ENCODE results near the gene GPN2.

The GPN2 gene

DNA sequence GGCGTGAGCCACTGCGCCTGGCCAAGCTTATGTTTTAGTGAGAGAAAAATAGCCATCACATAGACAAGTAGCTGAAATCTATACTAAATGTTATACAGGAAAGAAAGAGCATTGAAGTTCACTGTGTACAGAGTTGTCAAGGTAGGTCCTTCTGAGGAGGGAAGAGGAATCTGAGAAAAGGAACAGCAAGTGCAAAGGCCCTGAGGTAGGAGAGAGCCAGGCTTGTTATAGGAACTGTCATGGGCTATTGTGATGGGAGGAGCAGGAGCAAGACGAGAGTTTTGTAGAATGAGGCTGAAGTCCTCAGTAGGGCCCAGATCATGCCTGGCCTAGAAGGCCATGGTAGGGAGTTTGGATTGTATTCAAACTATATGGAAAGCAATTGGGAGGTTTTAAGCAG is 59.0 kb downstream of the GPN2 start:
- no peak overlapping the region for H3K4me3 ChIP-seq (ENCODE audit: low read depth, low read length)
- TF ChIP-seq, protein P1, sequence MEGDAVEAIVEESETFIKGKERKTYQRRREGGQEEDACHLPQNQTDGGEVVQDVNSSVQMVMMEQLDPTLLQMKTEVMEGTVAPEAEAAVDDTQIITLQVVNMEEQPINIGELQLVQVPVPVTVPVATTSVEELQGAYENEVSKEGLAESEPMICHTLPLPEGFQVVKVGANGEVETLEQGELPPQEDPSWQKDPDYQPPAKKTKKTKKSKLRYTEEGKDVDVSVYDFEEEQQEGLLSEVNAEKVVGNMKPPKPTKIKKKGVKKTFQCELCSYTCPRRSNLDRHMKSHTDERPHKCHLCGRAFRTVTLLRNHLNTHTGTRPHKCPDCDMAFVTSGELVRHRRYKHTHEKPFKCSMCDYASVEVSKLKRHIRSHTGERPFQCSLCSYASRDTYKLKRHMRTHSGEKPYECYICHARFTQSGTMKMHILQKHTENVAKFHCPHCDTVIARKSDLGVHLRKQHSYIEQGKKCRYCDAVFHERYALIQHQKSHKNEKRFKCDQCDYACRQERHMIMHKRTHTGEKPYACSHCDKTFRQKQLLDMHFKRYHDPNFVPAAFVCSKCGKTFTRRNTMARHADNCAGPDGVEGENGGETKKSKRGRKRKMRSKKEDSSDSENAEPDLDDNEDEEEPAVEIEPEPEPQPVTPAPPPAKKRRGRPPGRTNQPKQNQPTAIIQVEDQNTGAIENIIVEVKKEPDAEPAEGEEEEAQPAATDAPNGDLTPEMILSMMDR (IDR thresholded peaks at IDR 0.05; ENCODE audit: borderline replicate concordance, insufficient read depth, low read depth, low read length): no peak

DNA sequence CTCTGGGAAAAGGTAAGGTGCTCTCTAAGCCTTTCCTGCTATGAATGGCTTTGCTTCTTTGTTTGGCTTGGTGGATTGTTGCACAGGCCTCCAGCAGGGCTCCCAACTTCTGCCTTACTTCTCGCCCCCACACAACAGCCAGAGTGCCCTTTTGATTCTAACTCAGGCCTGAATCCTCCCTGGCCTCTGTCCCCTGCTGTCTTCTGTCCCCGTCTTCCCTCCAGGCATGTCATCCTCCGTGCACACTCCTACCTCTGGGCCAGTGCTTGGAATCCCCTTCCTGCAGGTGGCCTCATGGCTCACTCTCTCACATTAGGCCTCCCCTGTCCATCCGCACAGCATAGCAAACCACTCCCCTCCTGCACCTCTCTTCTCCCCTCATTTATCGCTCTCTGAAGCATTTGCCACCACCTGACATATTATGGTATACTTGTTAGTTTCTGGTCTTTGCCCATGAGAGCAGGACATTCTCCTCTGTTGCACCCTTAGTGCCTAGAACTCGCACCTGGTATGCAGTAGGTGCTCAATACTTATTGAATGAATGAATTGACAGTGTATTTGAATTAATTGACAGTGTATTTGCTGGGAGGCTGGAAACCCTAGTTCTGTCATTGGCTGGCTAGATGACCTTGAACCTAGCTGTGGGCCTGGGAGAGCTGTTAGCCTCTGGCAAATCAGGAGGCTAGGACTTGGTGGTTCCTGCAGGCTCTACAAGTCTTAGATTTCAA is 60.7 kb downstream of the GPN2 start:
- TF ChIP-seq, protein P1 (IDR thresholded peaks at IDR 0.05; ENCODE audit: borderline replicate concordance, insufficient read depth, low read depth, low read length): no peak
- H3K4me3 ChIP-seq (ENCODE audit: low read depth, low read length): peak overlapping the region; percentile 69

DNA sequence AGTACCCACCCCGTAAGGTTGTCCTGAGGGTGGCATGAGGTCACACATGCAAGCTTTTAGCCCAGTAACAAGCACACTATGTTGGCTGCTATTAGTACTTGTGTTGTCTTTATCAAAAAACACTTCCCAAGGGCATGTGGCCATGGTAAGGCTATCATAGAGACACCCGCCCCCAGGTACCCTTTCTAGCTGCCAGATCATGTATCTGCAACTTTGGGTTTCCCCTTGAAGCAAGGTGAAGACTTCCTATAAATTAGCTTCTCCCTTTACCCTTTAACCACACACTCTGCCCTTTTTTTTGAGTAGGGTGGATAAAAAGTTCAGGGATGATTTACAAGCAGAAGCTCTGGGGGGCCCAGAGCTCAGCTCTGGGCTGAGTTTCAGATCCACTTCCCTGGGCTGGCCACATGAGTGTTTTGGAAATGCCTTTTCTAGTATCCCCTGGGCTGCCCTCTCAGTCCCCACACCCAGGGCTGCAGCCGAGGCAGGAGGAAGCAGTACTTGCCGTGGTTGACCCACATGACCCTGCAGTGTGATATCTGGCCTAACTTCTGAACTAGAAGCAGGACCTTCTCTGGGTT is 61.6 kb downstream of the GPN2 start:
- TF ChIP-seq, protein P1 (IDR thresholded peaks at IDR 0.05; ENCODE audit: borderline replicate concordance, insufficient read depth, low read depth, low read length): no peak
- H3K4me3 ChIP-seq (ENCODE audit: low read depth, low read length): peak overlapping the region; percentile 69

DNA sequence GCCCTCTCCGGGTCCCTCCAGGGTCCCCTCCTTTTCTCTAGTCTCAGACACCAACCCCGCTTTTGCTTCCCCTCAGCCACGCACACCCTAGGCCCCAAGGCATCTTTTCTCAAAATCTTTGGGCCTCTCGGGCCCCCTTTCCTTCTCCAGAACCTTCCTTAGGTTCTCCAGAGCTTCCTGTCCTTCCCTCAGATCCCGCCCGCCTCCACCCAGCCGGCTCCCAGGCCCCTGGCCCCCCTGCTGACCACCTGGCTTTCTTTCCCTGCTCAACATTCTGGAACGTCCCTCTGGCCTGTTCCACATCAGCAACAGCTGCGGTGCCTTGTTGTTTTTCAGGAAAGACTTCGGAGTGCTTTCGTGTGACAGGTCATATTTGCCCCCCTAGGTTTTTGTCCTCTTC is 62.4 kb downstream of the GPN2 start:
- peak overlapping the region; percentile 69 for H3K4me3 ChIP-seq (ENCODE audit: low read depth, low read length)

DNA sequence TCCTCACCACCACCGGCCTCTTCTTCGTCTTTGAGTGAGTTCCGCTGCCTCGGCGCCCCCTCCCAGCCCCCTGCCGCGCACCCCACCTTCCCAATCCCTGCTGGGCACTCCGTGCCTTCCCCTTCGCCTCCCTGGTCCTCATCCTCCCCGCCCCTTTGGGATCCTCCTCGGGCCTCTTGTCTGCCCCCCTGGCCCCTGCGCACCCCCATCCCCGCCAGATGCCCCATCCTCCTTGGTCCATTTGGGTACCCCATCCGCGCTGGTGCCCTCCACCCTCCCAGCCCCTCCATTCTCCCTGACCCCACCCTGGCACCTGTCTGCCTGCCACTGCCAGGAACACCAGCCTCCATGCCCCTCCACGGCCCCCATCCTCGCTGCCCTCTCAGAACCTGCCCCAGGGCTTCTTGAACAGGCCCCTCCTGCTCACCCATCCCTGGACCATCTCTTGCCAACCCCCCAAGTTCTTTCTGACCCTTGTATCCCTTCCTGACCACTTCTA is 62.9 kb downstream of the GPN2 start:
- H3K4me3 ChIP-seq (ENCODE audit: low read depth, low read length): peak overlapping the region; percentile 69
- TF ChIP-seq, protein P1 (IDR thresholded peaks at IDR 0.05; ENCODE audit: borderline replicate concordance, insufficient read depth, low read depth, low read length): no peak

More for the DNA sequence above, 62.4 kb downstream of the GPN2 start:
- TF ChIP-seq, protein P1 (IDR thresholded peaks at IDR 0.05; ENCODE audit: borderline replicate concordance, insufficient read depth, low read depth, low read length): no peak

DNA sequence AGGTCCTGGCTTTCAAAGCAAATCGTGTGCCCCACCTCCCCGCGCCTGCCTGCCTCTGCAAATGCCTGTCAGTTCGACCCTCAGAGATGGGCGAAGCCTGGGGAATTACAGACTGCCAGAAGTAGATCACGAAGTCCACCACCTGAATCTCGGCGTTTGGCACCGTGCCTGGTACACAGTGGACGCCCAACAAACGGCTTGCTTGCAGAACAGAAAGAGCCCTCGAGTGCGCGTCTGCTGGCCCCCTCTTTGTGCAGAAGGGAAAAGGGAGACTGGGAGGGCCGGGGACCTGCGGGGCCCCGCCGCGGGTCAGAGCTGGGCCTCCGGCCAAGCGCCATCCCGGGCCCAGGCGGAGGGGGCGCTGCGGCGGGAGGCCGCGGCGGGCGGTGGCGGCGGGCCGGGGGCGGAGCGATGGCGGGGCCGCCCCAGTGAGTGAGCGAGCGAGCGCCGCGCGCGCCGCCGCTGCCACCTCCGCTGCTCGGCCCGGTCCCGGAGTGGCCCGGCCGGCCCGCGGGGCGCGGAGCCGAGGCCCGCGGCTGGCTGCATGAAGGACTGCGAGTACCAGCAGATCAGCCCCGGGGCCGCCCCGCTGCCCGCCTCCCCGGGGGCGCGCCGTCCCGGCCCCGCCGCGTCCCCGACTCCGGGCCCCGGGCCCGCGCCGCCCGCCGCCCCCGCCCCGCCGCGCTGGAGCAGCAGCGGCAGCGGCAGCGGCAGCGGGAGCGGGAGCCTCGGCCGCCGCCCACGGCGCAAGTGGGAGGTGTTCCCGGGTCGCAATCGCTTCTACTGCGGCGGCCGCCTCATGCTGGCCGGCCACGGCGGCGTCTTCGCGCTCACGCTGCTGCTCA is 63.6 kb downstream of the GPN2 start, which contains the start of gene ZDHHC18:
TSS of gene ZDHHC18 (plus strand) at position 428 of the 845 bp plus-strand sequence. CDS start at position 545, 117 bp downstream.
- H3K4me3 ChIP-seq (ENCODE audit: low read depth, low read length): peak within 1 kb of the TSS; percentile 69
- TF ChIP-seq, protein P1 (IDR thresholded peaks at IDR 0.05; ENCODE audit: borderline replicate concordance, insufficient read depth, low read depth, low read length): peak; percentile 74

Data from GM12875 (cell line).